Measurements from ENCODE around the gene BTBD9. TPM values are rescaled to one million over a fixed set of nuclear protein-coding genes. Genes with fewer than 3 reads are reported as not detected.
A peak's percentile ranks its signal among the peaks of the same experiment; 100 is the strongest.

Gene BTBD9
- total and polyA plus RNA-seq, 2 of the 13 experiments (the other 11 are each of a cell fraction or from before 2014, with no cell fraction given) = 1.2 to 3.0 TPM

DNA sequence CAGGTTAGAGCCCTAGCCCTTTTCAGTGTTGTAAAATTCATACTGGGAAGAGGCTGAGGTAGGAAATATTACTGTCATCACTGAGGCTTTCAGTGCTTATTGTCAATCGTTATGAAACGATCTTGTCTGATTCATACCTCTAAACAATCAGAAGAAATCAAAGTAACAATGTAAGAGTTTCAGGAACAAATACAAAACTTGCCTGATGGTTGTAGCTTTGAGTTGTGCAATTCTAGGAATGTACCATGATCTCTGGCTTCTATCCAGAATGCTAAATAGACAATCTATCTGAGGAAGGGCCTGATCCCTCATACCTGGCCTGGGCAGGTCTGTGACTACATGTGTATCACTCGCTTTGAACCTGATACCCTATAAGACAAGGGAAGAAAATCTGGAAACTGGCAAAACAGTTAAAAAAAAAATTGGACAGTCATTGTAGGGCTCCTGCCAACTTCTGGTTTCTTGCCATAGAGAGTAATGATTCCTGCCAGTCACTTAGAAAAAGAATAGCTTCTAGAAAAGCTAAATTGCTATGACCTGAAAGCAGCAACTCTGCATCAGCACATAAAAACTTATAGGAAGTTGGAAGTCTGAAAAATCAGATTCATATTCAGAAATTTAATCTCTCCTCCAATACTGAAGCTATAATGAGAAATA, 234.7 kb downstream of the BTBD9 start (continued):
- TF ChIP-seq ZNF331 (CRISPR knock-in tag; IDR thresholded peaks at IDR 0.05) (peak; percentile 51; the same call in 1 of the 2 replicates), NR3C1 (CRISPR knock-in tag; IDR thresholded peaks at IDR 0.05) (no peak), GATAD2A (CRISPR knock-in tag; IDR thresholded peaks at IDR 0.05) (peak; percentile 70), SOX6 (IDR thresholded peaks at IDR 0.05) (no peak), SOX6 (CRISPR knock-in tag; IDR thresholded peaks at IDR 0.05) (peak; percentile 78), MTA1 (CRISPR knock-in tag; IDR thresholded peaks at IDR 0.05; ENCODE audit: borderline replicate concordance) (no peak), ATF1 (CRISPR knock-in tag; IDR thresholded peaks at IDR 0.05) (0 out of 2 replicates have a peak, but pooled peaks have one; percentile 36), TEAD3 (CRISPR knock-in tag; optimal IDR thresholded peaks at IDR 0.05; ENCODE audit: borderline replicate concordance) (peak; percentile 84), NCOA2 (CRISPR knock-in tag; IDR thresholded peaks at IDR 0.05) (0 out of 2 replicates have a peak, but pooled peaks have one; percentile 19), CEBPG (CRISPR knock-in tag; IDR thresholded peaks at IDR 0.05) (peak; percentile 96), THAP11 (CRISPR knock-in tag; IDR thresholded peaks at IDR 0.05) (no peak), ZNF337 (CRISPR knock-in tag; IDR thresholded peaks at IDR 0.05; ENCODE audit: borderline replicate concordance, low read depth) (no peak), ZNF883 (CRISPR knock-in tag; IDR thresholded peaks at IDR 0.05; ENCODE audit: not compliant biosample characterization) (no peak), MIXL1 (CRISPR knock-in tag; IDR thresholded peaks at IDR 0.05) (peak; percentile 54; the same call in 1 of the 2 replicates)
- TF ChIP-seq, protein P1, sequence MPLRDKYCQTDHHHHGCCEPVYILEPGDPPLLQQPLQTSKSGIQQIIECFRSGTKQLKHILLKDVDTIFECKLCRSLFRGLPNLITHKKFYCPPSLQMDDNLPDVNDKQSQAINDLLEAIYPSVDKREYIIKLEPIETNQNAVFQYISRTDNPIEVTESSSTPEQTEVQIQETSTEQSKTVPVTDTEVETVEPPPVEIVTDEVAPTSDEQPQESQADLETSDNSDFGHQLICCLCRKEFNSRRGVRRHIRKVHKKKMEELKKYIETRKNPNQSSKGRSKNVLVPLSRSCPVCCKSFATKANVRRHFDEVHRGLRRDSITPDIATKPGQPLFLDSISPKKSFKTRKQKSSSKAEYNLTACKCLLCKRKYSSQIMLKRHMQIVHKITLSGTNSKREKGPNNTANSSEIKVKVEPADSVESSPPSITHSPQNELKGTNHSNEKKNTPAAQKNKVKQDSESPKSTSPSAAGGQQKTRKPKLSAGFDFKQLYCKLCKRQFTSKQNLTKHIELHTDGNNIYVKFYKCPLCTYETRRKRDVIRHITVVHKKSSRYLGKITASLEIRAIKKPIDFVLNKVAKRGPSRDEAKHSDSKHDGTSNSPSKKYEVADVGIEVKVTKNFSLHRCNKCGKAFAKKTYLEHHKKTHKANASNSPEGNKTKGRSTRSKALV (CRISPR knock-in tag; IDR thresholded peaks at IDR 0.05) = no peak
- TF ChIP-seq, protein P2, sequence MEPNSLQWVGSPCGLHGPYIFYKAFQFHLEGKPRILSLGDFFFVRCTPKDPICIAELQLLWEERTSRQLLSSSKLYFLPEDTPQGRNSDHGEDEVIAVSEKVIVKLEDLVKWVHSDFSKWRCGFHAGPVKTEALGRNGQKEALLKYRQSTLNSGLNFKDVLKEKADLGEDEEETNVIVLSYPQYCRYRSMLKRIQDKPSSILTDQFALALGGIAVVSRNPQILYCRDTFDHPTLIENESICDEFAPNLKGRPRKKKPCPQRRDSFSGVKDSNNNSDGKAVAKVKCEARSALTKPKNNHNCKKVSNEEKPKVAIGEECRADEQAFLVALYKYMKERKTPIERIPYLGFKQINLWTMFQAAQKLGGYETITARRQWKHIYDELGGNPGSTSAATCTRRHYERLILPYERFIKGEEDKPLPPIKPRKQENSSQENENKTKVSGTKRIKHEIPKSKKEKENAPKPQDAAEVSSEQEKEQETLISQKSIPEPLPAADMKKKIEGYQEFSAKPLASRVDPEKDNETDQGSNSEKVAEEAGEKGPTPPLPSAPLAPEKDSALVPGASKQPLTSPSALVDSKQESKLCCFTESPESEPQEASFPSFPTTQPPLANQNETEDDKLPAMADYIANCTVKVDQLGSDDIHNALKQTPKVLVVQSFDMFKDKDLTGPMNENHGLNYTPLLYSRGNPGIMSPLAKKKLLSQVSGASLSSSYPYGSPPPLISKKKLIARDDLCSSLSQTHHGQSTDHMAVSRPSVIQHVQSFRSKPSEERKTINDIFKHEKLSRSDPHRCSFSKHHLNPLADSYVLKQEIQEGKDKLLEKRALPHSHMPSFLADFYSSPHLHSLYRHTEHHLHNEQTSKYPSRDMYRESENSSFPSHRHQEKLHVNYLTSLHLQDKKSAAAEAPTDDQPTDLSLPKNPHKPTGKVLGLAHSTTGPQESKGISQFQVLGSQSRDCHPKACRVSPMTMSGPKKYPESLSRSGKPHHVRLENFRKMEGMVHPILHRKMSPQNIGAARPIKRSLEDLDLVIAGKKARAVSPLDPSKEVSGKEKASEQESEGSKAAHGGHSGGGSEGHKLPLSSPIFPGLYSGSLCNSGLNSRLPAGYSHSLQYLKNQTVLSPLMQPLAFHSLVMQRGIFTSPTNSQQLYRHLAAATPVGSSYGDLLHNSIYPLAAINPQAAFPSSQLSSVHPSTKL (CRISPR knock-in tag; IDR thresholded peaks at IDR 0.05) = peak; percentile 50; the same call in 1 of the 2 replicates
